NCI-H2029 (cell line): Measurements from ENCODE around the gene MAP1LC3B2.
A peak's percentile ranks its signal among the peaks of the same experiment; 100 is the strongest.

Experiments
- DNase-seq: peaks from one replicate; lab custom pipeline; 2025; lab: John Stamatoyannopoulos, UW

Gene MAP1LC3B2

DNA sequence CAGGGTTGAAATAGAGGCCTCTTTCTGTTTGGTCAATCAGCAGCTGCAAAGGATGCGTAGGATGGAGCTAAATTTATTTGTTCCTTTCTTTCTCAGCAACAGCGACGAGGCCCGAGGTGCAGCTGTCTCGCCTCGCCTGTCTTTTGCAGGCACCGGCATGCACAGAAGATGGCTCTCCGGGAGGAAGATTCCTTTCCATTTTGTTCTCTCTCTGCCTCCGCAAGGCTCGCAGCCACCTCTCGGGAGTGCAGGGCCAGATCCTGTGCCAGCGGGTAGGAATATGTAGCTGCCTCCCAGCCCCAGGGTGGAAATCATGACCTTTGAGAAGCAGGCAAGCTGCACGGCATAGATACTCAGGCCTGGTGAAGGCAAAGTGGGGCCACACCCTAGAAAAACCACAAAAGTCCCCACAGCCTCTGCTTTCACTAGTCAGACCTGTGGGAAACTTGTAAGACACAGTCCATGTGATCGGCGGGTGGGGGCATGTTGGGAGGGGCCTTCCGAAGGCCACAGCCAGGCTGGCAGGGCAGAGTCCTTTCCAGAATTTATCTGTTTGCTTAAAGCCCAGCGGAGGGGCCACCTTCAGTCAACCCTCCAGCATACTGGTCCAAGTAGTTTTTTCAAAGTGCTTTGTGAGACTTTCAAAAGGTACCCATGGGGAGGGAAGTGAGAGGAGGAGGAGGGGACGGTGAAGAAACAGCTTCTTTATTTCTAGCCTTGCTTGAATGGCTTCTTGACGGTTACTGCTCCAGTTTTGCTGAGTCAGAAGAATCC, at the start of gene MAP1LC3B2:
Gene MAP1LC3B2, plus strand, starts transcription at position 220 of the 774 bp plus-strand sequence. CDS start 16,562 bp downstream, outside the sequence.
- DNase-seq, result no peak

DNA sequence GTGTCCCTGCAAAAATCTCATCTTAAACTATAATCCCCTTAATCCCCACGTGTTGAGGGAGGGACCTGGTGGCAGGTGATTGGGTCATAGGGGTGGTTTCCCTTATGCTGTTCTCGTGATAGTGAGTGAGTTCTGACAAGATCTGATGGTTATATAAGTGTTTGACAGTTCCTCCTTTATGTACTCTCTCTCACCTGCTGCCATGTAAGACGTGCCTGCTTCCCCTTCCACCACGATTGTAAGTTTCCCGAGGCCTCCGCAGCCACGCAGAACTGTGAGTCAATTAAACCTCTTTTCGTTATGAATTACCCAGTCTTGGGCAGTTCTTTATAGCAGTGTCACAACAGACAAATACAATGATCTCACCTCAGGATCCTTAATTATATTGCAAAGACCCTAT, 45.2 kb upstream of the MAP1LC3B2 start:
- no peak for DNase-seq

- DNase-seq, result no peak
Observed at GRCh38 chr12:116515684-116516083, 43.5 kb upstream of the MAP1LC3B2 start.

GRCh38 chr12:116516657-116517056, 42.5 kb upstream of the MAP1LC3B2 start:
- no peak for DNase-seq

DNA sequence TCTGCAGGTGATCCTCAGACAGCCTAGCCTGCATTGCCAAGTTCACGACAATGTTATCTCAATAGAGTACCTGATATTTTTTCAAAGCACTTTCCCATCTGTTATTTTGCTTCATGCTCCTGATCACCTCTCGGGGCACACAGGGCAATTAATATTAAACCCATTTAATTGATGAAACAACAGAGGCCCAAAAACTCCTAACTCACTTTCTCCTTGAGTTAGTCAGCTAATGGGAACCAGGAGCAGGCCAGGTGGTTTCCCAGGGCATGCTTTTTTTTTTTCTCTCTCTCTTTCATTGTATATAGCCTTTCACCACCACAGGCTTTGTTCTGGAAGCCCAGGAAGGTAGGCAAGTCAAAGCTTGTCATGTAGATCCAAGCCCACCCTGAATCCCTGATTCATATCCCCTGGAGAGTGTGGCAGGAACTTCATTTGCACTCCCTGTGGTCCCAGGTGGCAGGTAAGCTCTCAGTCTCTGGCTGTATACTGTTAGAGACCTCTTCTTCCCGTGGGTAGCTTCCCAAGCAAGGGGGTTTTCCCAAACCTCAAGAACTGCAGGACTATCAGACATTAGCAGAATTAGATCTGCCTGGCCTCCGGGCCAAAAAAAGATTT, 41.6 kb upstream of the MAP1LC3B2 start:
- DNase-seq, result no peak

- no peak for DNase-seq
Observed at GRCh38 chr12:116520225-116520760, 38.9 kb upstream of the MAP1LC3B2 start.

- DNase-seq, result no peak
Observed at GRCh38 chr12:116520801-116521471, 38.2 kb upstream of the MAP1LC3B2 start.

DNA sequence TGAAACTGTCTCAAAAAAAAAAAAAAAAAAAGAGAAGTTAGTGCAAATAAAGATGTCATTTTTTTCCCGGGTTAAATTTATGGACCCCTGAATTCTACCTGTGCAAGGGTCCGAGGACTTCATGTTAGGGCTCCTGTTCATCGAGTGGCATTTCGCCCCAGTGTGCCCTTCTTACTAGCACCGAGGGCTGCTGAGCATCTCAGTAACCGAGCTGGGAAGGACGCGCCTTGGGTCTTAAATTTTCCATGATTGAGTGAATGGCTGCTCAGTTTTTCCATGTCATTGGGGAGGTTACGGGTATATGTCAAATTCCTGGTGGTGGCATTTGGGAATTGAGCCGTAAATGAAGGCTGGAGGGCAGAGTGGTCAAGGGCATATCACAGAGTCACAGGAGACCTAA, 34.9 kb upstream of the MAP1LC3B2 start:
- DNase-seq, result no peak

GRCh38 chr12:116524964-116525379, 34.2 kb upstream of the MAP1LC3B2 start:
- no peak for DNase-seq

DNA sequence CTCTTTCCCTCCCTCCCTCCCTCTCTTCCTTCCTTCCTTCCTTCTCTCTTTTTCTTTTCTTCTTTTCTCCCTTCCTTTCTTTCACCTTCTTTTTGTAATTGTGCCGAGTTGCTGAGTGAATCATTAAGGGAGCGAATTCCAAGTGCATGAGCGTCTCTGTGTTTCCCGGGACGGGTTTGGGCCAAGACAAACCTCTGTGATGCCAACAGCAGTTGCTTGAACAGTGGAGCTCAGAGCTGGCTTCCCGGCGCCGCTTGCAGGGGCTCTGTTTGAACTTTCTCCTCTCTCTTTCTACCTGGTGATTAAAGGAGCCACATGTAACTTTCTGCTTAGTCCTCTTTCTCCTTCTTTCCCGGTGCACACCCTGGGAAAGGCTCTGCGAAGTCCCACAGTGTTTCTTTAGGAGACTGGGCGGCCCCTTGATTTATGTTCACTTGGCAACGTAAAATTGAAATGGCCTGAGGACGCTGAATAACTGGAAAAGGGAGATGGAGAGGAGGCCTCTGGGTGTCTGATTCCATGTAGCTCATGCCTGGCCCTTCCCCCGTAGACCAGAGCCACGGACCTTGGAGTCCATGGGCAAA, 33.7 kb upstream of the MAP1LC3B2 start:
- DNase-seq, result no peak

- DNase-seq, result no peak
Observed at GRCh38 chr12:116528065-116528464, 31.1 kb upstream of the MAP1LC3B2 start.

GRCh38 chr12:116528498-116528897, 30.7 kb upstream of the MAP1LC3B2 start:
- no peak for DNase-seq

- DNase-seq, result peak; percentile 60
Observed at GRCh38 chr12:116529048-116529447, 30.1 kb upstream of the MAP1LC3B2 start.

DNA sequence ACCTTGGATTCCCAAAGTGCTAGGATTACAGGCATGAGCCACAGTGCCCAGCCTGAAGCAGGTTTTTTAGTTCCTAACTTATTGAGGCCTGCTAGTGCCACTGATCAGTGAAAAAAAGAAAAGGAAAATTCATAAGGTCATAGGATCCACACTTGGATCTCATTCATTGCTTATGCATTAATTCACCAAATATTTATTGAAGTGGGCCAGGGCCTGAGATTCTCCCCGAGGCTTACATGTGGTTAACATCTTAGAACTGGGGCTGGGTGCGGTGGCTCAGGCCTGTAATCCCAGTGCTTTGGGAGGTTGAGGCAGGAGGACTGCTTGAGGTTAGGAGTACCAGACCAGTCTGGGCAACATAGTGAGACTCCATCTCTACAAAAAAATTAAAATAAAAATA, 29.5 kb upstream of the MAP1LC3B2 start:
- no peak for DNase-seq

- no peak for DNase-seq
Observed at GRCh38 chr12:116532428-116532827, 26.8 kb upstream of the MAP1LC3B2 start.

GRCh38 chr12:116532986-116533342, 26.2 kb upstream of the MAP1LC3B2 start:
- peak; percentile 86 for DNase-seq

DNA sequence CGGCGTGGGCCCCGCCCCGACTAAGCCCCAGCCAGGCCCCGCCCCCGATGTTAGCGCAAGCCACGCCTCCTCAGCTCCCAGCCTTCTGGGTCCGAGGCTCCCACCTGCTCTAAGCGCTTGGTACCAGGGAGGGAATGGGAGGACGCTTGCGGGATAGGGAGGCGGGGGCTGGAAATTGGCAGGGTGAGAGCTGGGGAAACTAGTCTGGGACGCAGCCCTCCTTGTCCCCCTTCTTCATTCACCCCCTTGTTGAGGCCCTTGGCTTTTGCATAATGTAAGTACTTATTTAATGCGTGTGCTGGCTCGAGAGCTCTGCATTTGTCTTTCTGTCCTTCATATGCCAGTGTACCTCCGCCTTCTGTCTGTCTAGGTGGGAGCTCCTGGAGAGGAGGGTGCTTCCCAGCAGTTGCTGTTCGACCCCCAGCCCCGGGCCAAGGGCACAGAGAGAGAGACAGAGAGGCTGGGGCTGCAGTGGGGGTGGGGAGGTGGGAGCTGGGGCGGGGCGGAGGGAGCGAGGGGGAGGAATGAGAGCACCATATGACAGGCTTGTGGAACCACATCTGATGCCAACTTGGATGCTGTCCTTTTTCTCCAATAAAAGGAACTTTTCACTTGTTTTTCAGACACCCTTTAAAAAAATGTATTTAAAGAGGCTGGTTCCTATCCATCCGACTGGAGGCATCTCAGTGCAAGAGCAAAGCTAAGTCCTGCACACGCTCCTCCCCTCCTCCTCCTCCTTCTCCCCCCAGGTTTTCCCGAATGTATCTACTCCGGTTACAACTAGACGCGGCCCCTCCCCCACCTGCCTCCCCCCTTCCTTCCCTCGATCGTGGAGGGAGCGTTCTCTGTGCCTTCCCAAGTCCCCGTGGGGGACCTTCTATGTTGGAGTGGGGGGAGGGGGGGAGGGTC, 25.6 kb upstream of the MAP1LC3B2 start:
- DNase-seq, result peak; percentile 88

DNA sequence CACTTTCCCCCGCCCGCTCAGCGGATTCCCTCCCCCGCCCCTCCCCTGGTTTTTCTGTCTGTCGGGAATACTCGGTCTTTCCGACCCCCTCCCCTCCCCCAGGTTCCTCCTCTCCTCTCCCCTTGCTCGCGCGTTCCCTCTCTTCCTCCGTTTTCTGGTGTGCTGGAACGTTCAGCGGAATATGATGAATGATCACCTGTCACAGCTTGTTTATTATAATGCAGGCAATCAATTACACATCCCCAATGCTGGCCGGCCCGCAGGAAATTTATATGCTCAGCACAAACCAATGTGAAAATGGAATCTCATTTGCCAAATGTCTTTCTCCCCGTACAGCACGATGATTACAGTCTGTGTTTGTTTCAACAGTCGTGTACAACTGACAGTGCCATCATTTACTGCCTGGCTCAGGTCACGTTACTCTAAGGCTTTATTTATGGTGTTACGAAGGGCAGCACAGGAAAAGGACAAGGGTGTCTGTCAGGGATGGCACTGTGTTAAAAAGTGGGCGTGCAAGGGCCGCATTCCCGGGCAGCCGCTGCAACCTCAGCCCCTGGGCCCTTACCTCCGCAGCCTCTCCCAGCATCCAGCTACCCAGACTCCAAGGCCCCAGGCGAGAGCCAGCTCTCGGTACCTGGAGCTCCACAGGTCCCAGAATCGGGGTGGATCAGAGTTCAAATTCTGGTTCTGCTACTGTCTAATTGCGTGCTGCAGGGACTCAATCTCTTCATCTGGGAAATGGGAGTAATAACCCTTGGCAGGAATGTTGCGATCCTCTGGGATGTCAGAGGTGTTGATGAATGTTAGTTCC, 24.7 kb upstream of the MAP1LC3B2 start:
- DNase-seq, result no peak

- no peak for DNase-seq
Observed at GRCh38 chr12:116535241-116535640, 23.9 kb upstream of the MAP1LC3B2 start.

DNA sequence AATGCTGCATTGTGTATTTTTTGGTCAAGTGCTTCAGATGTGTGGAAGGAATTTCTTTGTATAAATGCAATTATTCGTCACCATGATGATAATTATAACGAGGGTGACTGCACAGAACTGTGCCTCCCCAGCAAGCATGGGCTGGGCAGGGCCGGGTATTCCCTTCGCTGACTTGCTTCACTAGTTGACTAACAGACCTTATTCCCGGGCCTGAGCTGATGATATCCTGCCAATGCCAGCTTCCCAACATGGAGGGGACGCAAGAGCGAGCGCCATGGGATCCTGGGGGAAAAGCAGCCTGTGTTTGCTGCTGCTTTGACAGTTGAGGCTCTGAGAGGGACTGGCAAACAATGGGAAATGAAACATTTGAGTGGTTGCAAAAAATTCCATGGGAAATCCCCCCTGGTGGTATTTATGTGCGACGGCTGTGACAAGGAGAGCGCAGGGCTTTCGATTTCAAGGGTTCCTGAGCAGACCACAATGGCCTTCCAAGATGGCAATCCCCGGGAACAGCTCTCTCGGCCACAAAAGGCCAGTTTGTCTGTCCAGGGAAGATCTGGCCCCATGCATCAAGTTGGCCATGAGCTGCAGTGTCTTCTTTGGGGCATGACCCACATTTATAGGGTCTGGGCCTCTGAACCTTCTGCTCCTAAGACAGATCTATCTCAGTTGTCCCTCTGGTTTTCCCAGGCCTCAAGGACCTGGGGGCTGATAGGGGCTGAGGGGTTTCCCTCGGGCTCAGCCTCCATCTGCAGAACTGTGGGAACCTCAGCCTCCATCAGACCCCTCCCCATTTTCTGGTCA, 21.9 kb upstream of the MAP1LC3B2 start:
- no peak for DNase-seq
